ENCODE measurements around the gene VSTM2L.
A peak's percentile ranks its signal among the peaks of the same experiment; 100 is the strongest.
"Not testable (repeated sequence)": the region's sequence is repeated elsewhere in the genome, so short reads cannot be mapped to it uniquely, and the experiment has no call there.

The VSTM2L gene

GRCh38 chr20:37939701-37940560, 37.0 kb downstream of the VSTM2L start:
- no peak for DNase-seq

DNA sequence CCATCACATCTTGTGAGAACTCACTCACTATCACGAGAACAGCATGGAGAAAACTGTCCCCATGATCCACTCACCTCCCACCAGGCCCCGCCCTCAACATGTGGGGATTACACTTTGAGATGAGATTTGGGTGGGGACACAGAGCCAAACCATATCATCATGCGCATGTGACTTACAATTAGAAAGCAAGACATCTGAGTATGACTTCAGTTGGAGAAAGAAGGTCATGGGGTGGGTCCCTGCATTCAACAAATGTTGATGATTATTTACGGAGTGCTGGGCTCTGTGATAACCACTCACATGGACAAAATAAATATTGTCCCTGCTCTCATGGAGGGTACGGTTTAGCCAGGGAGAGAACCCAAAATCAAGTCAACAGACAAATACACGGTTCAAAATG, 37.9 kb downstream of the VSTM2L start:
- DNase-seq: no peak

- no peak for DNase-seq
Observed at GRCh38 chr20:37941332-37941731, 38.4 kb downstream of the VSTM2L start.

DNA sequence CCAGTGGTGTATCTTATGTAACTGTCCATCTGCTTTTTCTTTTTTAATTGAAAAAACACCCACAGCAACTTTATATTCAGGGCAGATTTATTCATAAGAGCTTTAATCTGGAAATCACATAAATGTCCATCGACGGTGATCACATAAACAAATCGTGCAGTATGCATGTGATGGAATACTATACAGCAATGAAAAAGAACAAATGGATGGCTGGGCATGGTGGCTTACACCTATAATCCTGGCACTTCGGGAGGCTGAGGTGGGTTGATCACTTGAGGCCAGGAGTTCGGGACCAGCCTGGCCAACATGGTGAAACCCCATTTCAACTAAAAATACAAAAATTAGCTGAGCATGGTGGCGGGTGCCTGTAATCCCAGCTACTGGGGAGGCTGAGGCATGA, 39.1 kb downstream of the VSTM2L start:
- no peak for DNase-seq

- DNase-seq: no peak
Observed at GRCh38 chr20:37943033-37943432, 40.1 kb downstream of the VSTM2L start.

- no peak for DNase-seq
Observed at GRCh38 chr20:37943501-37944455, 40.9 kb downstream of the VSTM2L start.

DNA sequence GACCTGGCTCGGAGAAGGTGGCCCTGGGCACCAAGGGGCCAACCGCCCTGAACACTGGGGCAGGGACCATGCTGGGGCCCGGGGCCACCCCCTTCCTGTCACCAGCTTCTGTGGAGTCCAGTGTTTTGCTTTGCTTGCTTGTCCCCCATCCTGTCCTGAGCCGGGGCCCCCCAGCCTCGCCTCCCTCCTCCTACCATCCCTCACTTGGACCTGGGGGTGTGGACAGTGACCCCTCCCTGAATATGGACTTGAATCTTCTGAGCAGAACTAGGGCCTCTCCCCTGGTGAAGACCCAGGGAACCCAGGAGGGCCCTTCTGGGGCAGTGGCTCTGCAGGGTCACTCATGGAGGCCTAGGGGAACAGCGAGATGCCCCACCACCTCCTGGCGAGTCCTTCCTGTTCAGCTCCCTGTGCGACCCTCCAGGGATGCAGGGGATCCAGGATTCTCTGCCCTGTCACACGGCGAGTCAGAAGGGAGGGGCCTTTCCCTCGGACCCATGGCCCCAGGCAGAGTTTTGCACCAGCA, 41.6 kb downstream of the VSTM2L start:
- no peak for DNase-seq

- peak; percentile 20 for DNase-seq
Observed at GRCh38 chr20:37945091-37945547, 42.2 kb downstream of the VSTM2L start.

GRCh38 chr20:37946946-37947345, 44.0 kb downstream of the VSTM2L start:
- DNase-seq: no peak

GRCh38 chr20:37947943-37948342, 45.0 kb downstream of the VSTM2L start:
- no peak for DNase-seq

DNA sequence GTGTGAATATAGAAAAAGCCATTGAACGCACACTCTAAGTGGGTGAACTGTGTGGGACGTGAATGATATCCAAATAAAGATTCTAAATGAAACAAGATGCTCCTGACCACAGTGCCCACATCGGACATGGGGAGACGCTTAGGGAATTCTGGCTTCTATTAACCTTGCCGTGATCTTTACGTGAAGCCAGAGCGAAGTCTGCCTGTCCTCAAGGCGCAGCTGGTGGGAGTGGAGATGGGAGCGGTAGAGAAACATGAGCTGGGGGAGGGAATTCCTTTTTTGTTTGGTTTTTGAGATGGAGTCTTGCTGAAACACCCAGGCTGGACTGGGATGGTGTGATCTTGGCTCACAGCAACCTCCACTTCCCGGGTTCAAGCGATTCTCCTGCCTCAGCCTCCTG, 46.0 kb downstream of the VSTM2L start:
- DNase-seq: no peak

- no peak for DNase-seq
Observed at GRCh38 chr20:37954190-37954589, 51.3 kb downstream of the VSTM2L start.

GRCh38 chr20:37954626-37955025, 51.7 kb downstream of the VSTM2L start:
- no peak for DNase-seq

GRCh38 chr20:37955511-37955910, 52.6 kb downstream of the VSTM2L start:
- no peak for DNase-seq

DNA sequence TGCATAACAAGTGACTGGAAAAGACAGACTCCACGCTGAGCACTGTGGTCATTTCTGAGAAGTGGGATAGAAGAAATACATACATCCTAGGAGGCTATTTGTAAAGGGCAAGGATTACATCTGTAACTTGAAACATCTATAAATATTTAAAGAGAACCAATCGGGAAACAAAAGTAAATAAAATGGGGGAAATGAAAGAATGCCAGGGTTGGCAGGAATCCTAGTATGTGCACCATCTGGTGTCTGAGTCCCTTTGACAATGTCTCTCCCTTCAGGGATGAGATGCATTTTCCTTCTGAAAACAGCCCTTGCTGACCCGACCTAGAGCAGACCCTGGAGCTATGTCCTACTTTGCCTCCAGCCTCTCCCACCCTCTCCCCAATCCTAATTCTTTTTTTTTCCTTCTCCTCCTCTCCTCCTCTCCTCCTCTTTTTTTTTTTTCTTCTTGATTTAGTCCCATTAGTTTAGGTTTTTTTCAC, 53.2 kb downstream of the VSTM2L start:
- DNase-seq: no peak

- DNase-seq: no peak
Observed at GRCh38 chr20:37958856-37959520, 56.1 kb downstream of the VSTM2L start.

DNA sequence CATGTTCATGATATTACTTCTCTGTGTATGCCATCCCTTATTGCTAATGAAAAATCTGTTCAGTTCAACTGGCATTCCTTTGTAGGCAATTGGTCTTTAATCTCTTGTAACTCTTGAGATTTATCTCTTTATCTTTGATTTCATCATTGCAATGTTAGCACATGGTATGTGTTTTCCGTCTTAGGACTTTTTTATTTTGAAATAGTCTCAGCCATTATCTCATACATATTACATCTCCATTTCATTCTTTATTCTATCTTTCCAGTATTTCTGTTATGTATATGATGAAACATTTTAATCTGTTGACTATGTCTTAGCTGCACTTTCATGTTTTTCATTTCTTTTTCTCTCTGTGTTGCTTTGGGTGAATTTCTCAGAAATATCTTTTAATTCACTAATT, 58.1 kb downstream of the VSTM2L start:
- no peak for DNase-seq

- DNase-seq: not testable (repeated sequence)
Observed at GRCh38 chr20:37963483-37963882, 60.6 kb downstream of the VSTM2L start.

- DNase-seq: peak; percentile 69
Observed at GRCh38 chr20:37968841-37969401, 66.0 kb downstream of the VSTM2L start.

- no peak for DNase-seq
Observed at GRCh38 chr20:37969949-37970855, 67.3 kb downstream of the VSTM2L start.

DNA sequence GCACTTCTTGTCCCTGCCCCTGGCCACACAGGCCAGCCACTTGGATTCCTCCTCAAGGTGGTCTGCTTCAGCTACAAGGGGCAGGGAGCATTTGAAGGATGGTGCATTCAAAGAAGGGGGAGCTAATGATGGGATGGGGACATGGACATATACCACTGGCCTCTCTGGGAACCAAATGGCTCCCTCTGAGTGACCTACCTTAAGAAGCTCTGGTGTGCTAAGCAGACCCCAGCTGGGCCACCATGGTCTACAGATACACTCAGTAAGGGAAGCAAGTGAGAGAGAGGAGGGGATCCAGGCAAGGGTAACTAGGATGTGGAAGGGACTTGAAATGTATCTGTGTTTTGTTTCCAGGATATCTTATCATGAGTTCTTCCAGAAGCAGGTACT, 67.9 kb downstream of the VSTM2L start:
- DNase-seq: no peak

Measured in NCI-H1436 (cell line).